Transverse colon (tissue), 4 donors: ENCODE measurements around the gene GNB1L.

Experiments
- CTCF ChIP-seq, 5 experiments: fragments of 200-600 bp in 3 of 5; fragments of 450-650 bp in 2 of 5; sonication (generic) in 3 of 5; IDR thresholded peaks; 1 replicate in 2 of 5; 2 replicates in 3 of 5; pipeline ENCODE4 v1.5.1; 2016 to 2017; ENCODE audit warnings: antibody characterized with exemption in 5 of 5, inconsistent platforms in 3 of 5, mild to moderate bottlenecking in 2 of 5, moderate library complexity in 1 of 5
- EP300 ChIP-seq: sonication (generic); formaldehyde crosslinking; IDR thresholded peaks from one replicate; pipeline ENCODE4 v1.6.1; 2017; ENCODE audit warnings: antibody characterized with exemption, low read depth
- POLR2A ChIP-seq: fragments of 450-650 bp; IDR thresholded peaks from one replicate; pipeline ENCODE4 v1.6.1; 2016; ENCODE audit warnings: antibody characterized with exemption, mild to moderate bottlenecking, moderate library complexity
- POLR2AphosphoS5 ChIP-seq, 3 donors: sonication (generic); formaldehyde crosslinking; IDR thresholded peaks; one replicate each; pipeline ENCODE4 v1.6.1; 2016; ENCODE audit warnings: antibody characterized with exemption in 3 of 3

GRCh38 chr22:19766240-19766510 is 88.5 kb downstream of the GNB1L start:
- no peak for TF ChIP-seq CTCF (IDR thresholded peaks at IDR 0.05)
- no peak for TF ChIP-seq POLR2AphosphoS5 (IDR thresholded peaks at IDR 0.05)
- TF ChIP-seq POLR2A: no peak
- no peak for TF ChIP-seq EP300
